B cell (primary cell): Measurements from ENCODE around the gene MAD1L1. TPM values are rescaled to one million over a fixed set of nuclear protein-coding genes. Genes with fewer than 3 reads are reported as not detected.

Experiments
- ATAC-seq: fragments of 200-7000 bp; cut with Tn5 transposase; one replicate; pipeline ENCODE4 v1.10.0; 2021; ENCODE audit warnings: low read depth, mild to moderate bottlenecking, moderate number of reproducible peaks, moderate library complexity
- CTCF ChIA-PET: fragments of 350-600 bp; sonication (Branson Sonifier 250); formaldehyde crosslinking; loops from one replicate; lab custom pipeline; 2021; ENCODE audit warnings: antibody characterized with exemption, inconsistent platforms; lab: Charles Lee
- POLR2A ChIA-PET: fragments of 350-600 bp; sonication (Branson Sonifier 250); formaldehyde crosslinking; loops from one replicate; lab custom pipeline; 2021; ENCODE audit warnings: antibody characterized with exemption; lab: Charles Lee
- DNase-seq: peaks from one replicate; pipeline ENCODE4 v3.0.0; 2013
- H2AFZ ChIP-seq: 2 replicates; pipeline ENCODE4 v1.6.1; 2012; ENCODE audit warnings: mild to moderate bottlenecking, low read depth, low read length; ENCODE audit not compliant: insufficient read depth, poor library complexity, severe bottlenecking
- H3K27ac ChIP-seq, 2 donors: 1 replicate in 1 of 2; 2 replicates in 1 of 2; pipeline ENCODE4 v1.5.1; 2012 to 2013; ENCODE audit warnings: low read length in 2 of 2, mild to moderate bottlenecking in 2 of 2, moderate library complexity in 1 of 2
- H3K27me3 ChIP-seq, 4 experiments: fragments of 200-600 bp in 1 of 4; sonication (generic) in 1 of 4; replicated peaks in 1 of 4; 1 replicate in 2 of 4; 2 replicates in 2 of 4; pipeline versions ENCODE4 v1.6.1 to v1.7.0; 2013 to 2016; ENCODE audit warnings: low read length in 3 of 4, mild to moderate bottlenecking in 2 of 4, mixed read lengths in 1 of 4, moderate library complexity in 1 of 4; ENCODE audit not compliant: insufficient read depth in 4 of 4, control insufficient read depth in 3 of 4; ENCODE audit errors: control extremely low read depth in 1 of 4
- H3K36me3 ChIP-seq, 2 experiments: replicated peaks in 1 of 2; 1 replicate in 1 of 2; 2 replicates in 1 of 2; pipeline versions ENCODE4 v1.6.1 to v1.7.1; 2013; ENCODE audit warnings: low read length in 1 of 2; ENCODE audit not compliant: insufficient read depth in 2 of 2, control insufficient read depth in 1 of 2; ENCODE audit errors: control extremely low read depth in 1 of 2, extremely low read depth in 1 of 2
- H3K4me1 ChIP-seq, 2 donors: fragments of 200-600 bp in 1 of 2; sonication (generic) in 1 of 2; 1 replicate in 1 of 2; 2 replicates in 1 of 2; pipeline versions ENCODE4 v1.5.1 to v1.6.1; 2013 to 2017; ENCODE audit warnings: low read length in 2 of 2; ENCODE audit not compliant: control insufficient read depth in 2 of 2, insufficient read depth in 2 of 2
- H3K4me2 ChIP-seq: replicated peaks from 2 replicates; pipeline ENCODE3; 2012; ENCODE audit warnings: mild to moderate bottlenecking, low read depth, low read length; ENCODE audit not compliant: poor library complexity, severe bottlenecking
- H3K4me3 ChIP-seq, 5 experiments: fragments of 200-600 bp in 1 of 5; sonication (generic) in 1 of 5; 1 replicate in 3 of 5; 2 replicates in 2 of 5; pipeline versions ENCODE4 v1.5.1 to v1.7.0; 2011 to 2016; ENCODE audit warnings: low read length in 4 of 5, mild to moderate bottlenecking in 4 of 5, low read depth in 2 of 5, control low read depth in 1 of 5, moderate library complexity in 1 of 5; ENCODE audit not compliant: insufficient read depth in 1 of 5; ENCODE audit errors: control extremely low read depth in 1 of 5, extremely low read depth in 1 of 5
- H3K79me2 ChIP-seq: fragments of 200-600 bp; sonication (generic); one replicate; pipeline ENCODE4 v1.6.0; 2016; ENCODE audit warnings: low read length; ENCODE audit not compliant: control insufficient read depth, insufficient read depth
- H3K9ac ChIP-seq: fragments of 200-600 bp; sonication (generic); 2 replicates; pipeline ENCODE4 v1.6.1; 2017; ENCODE audit warnings: mild to moderate bottlenecking, low read length, moderate library complexity
- H3K9me3 ChIP-seq, 3 donors: one replicate each; pipeline versions ENCODE4 v1.6.1 to v1.7.1; 2013; ENCODE audit warnings: low read length in 2 of 3; ENCODE audit not compliant: control insufficient read depth in 2 of 3, insufficient read depth in 1 of 3; ENCODE audit errors: control extremely low read depth in 1 of 3
- H4K20me1 ChIP-seq: 2 replicates; pipeline ENCODE4 v1.6.0; 2012; ENCODE audit warnings: mild to moderate bottlenecking, low read length; ENCODE audit not compliant: insufficient read depth, control insufficient read depth, poor library complexity, severe bottlenecking
- H3K27ac Mint-ChIP-seq: one replicate; pipeline ENCODE4 v1.8.0; 2021; ENCODE audit warnings: mixed read lengths
- H3K27me3 Mint-ChIP-seq: one replicate; pipeline ENCODE4 v1.8.0; 2021; ENCODE audit warnings: mixed read lengths
- H3K4me1 Mint-ChIP-seq: one replicate; pipeline ENCODE4 v1.8.0; 2021; ENCODE audit warnings: mixed read lengths
- H3K4me3 Mint-ChIP-seq: one replicate; pipeline ENCODE4 v1.8.0; 2021; ENCODE audit warnings: mixed read lengths
- H3K9me3 Mint-ChIP-seq: one replicate; pipeline ENCODE4 v1.8.0; 2022; ENCODE audit warnings: mixed read lengths; ENCODE audit not compliant: insufficient read depth
- EZH2 ChIP-seq: IDR thresholded peaks from 2 replicates; pipeline ENCODE4 v1.6.1; 2012; ENCODE audit warnings: borderline replicate concordance, low read depth, mild to moderate bottlenecking, moderate library complexity, low read length; ENCODE audit not compliant: insufficient read depth, poor library complexity, severe bottlenecking
- WGBS: methylation state at CpG from one replicate; pipeline ENCODE4 v1.1.5; 2013; ENCODE audit warnings: missing lambda C conversion rate; ENCODE audit not compliant: insufficient coverage; 5-methylcytosine and 5-hydroxymethylcytosine counted together
- intact Hi-C: fragments of 100-400 bp; cut with micrococcal nuclease; formaldehyde crosslinking; loops from one replicate; pipeline ENCODE4 v1.10.0; 2022
- polyA plus RNA-seq: library from polyadenylated mRNA; depleted of rRNA; stranded (reverse); fragments of >200 nt; gene quantifications from 2 replicates; pipeline ENCODE4 v1.2.3, GENCODE V29; 2012
- total RNA-seq, 2 donors: library from RNA; stranded (reverse); fragments of 120-200 nt in 1 of 2; gene quantifications; 1 replicate in 1 of 2; 2 replicates in 1 of 2; pipeline versions ENCODE4 v1.2.3 to v1.2.4, GENCODE V29; 2013 to 2022
- TF ChIP-seq, protein P1 (sequence below): fragments of 200-600 bp; IDR thresholded peaks from one replicate; pipeline ENCODE4 v1.8.0; 2022; ENCODE audit warnings: antibody characterized with exemption, mild to moderate bottlenecking

The MAD1L1 gene
- total and polyA plus RNA-seq, 2 donors (not counting 1 experiment from before 2014, with no cell fraction given) = 86.7 to 110 TPM

DNA sequence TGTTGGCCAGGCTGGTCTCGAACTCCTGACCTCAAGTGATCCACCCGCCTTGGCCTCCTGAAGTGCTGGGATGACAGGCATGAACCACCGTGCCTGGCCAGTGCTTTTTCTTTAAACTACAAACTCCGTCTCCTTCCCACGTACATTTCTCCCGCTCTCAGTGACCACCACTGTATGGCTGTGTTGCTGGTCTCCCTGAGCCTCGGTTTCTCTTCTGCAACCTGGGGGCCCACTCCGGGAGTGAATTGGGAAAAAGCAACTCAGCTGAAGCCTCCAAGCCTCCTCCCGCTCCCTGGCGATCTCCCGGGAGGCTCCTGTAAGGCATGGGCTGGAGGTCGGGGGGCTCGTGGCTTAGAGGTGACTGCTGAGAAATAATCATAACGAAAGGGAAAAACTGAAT is 426.4 kb downstream of the MAD1L1 start:
- Histone ChIP-seq H3K9me3 (peaks cover 0 to 6% (median 0%) of the 10 kb centered on the region in 3 donors), H3K9ac (no peak overlapping the region), H3K4me3 (no peak overlapping the region), H3K27ac (no peak overlapping the region), H3K4me1 (no peaks in the 10 kb centered on the region), H3K79me2 (no peaks in the 10 kb centered on the region), H3K36me3 (no peaks in the 10 kb centered on the region), H3K4me2 (no peak overlapping the region), H3K27me3 (peaks cover 0 to 3% (median 0%) of the 10 kb centered on the region in 4 experiments), H4K20me1 (no peaks in the 10 kb centered on the region), H2AFZ (no peak overlapping the region)
- H3K4me1 Mint-ChIP-seq = no peaks in the 10 kb centered on the region
- POLR2A ChIA-PET = no interaction called here
- CTCF ChIA-PET = no interaction called here
- H3K4me3 Mint-ChIP-seq = no peak overlapping the region
- intact Hi-C loops = no loop called here
- DNase-seq (no peak), ATAC-seq (no peak)
- 84% methylated on average over 8 of the region's 14 CpGs for WGBS
- H3K9me3 Mint-ChIP-seq = no peaks in the 10 kb centered on the region
- no peak for TF ChIP-seq EZH2
- TF ChIP-seq, protein P1, sequence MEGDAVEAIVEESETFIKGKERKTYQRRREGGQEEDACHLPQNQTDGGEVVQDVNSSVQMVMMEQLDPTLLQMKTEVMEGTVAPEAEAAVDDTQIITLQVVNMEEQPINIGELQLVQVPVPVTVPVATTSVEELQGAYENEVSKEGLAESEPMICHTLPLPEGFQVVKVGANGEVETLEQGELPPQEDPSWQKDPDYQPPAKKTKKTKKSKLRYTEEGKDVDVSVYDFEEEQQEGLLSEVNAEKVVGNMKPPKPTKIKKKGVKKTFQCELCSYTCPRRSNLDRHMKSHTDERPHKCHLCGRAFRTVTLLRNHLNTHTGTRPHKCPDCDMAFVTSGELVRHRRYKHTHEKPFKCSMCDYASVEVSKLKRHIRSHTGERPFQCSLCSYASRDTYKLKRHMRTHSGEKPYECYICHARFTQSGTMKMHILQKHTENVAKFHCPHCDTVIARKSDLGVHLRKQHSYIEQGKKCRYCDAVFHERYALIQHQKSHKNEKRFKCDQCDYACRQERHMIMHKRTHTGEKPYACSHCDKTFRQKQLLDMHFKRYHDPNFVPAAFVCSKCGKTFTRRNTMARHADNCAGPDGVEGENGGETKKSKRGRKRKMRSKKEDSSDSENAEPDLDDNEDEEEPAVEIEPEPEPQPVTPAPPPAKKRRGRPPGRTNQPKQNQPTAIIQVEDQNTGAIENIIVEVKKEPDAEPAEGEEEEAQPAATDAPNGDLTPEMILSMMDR = no peak
- peaks cover 18% of the 10 kb centered on the region for H3K27me3 Mint-ChIP-seq
- no peak overlapping the region for H3K27ac Mint-ChIP-seq

GRCh38 chr7:1804310-1804709 is 428.4 kb downstream of the MAD1L1 start:
- Mint-ChIP-seq H3K4me1 (no peaks in the 10 kb centered on the region), H3K27ac (no peak overlapping the region), H3K4me3 (no peak overlapping the region), H3K27me3 (peaks cover 18% of the 10 kb centered on the region), H3K9me3 (no peaks in the 10 kb centered on the region)
- Histone ChIP-seq H4K20me1 (no peaks in the 10 kb centered on the region), H3K79me2 (no peaks in the 10 kb centered on the region), H3K9ac (no peak overlapping the region), H3K4me1 (no peaks in the 10 kb centered on the region), H3K36me3 (no peaks in the 10 kb centered on the region), H3K4me3 (no peak overlapping the region), H3K27ac (no peak overlapping the region), H2AFZ (no peak overlapping the region), H3K9me3 (peaks cover 0 to 6% (median 0%) of the 10 kb centered on the region in 3 donors), H3K27me3 (peaks cover 0 to 3% (median 0%) of the 10 kb centered on the region in 4 experiments), H3K4me2 (no peak overlapping the region)
- 97% methylated on average over 21 of the region's 21 CpGs for WGBS
- TF ChIP-seq EZH2 = no peak
- TF ChIP-seq, protein P1 = no peak
- ATAC-seq (no peak), DNase-seq (no peak)
- ChIA-PET CTCF (no interaction called here), POLR2A (no interaction called here)
- intact Hi-C loops = no loop called here
